ES-I3 (cell line): ENCODE measurements around the gene UGT1A8.
"Not testable (repeated sequence)": the region's sequence is repeated elsewhere in the genome, so short reads cannot be mapped to it uniquely, and the experiment has no call there.

Source experiments
- H3K36me3 ChIP-seq: 2 replicates; pipeline ENCODE4 v1.6.1; 2013; ENCODE audit warnings: mild to moderate bottlenecking, low read length, control low read depth, moderate library complexity; ENCODE audit not compliant: insufficient read depth
- H3K4me1 ChIP-seq: 2 replicates; pipeline ENCODE4 v1.6.1; 2013; ENCODE audit warnings: mild to moderate bottlenecking, control low read depth, low read length; ENCODE audit not compliant: insufficient read depth
- H3K9ac ChIP-seq: 2 replicates; pipeline ENCODE4 v1.6.1; 2013; ENCODE audit warnings: low read depth, mild to moderate bottlenecking, low read length, moderate library complexity
- H3K9me3 ChIP-seq: 2 replicates; pipeline ENCODE4 v1.6.1; 2013; ENCODE audit warnings: mild to moderate bottlenecking, low read length, moderate library complexity; ENCODE audit not compliant: control insufficient read depth, insufficient read depth

The UGT1A8 gene

DNA sequence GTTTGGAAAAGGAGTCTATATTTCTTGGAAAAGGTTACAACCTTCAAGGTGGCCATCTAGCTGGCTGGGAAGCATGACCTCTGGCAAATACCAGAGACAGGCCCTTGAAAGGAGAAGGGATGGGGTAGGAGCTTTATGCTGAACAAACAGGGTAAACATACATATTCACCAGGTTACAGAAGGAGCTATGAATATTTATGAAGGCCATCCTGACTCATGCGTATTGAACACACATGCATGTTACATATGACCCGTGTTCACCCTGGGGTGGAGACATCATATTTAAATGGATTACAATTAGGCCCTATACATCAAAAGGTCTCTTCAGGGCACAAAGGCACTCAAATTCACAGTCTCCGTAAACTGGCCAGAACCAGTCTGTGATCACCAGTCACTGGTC is 38.5 kb downstream of the UGT1A8 start:
- not testable (repeated sequence) for H3K9me3 ChIP-seq, H3K36me3 ChIP-seq, H3K4me1 ChIP-seq, H3K9ac ChIP-seq

DNA sequence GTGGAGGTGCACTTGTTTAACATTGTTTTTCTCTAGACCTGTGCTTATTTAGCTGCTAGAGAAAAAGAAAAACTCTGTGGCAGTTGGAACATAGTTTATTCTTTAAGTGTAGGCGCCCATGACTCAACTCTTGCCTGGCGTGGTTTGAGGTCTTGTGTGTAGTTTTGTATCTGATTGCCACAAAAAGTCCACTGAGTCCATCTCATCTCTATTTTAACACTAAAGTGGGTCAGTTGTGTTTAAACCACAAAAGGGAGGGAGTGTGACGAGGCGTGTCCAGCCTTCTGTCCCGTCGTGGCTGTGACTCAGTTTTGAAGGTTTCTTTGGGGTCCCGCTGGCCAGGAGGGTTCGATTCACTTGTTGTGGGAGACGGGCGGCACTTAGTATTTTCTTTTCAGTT is 39.0 kb downstream of the UGT1A8 start:
- H3K9ac ChIP-seq: no peak overlapping the region
- H3K9me3 ChIP-seq: no peaks in the 10 kb centered on the region
- H3K4me1 ChIP-seq: no peaks in the 10 kb centered on the region
- no peaks in the 10 kb centered on the region for H3K36me3 ChIP-seq

DNA sequence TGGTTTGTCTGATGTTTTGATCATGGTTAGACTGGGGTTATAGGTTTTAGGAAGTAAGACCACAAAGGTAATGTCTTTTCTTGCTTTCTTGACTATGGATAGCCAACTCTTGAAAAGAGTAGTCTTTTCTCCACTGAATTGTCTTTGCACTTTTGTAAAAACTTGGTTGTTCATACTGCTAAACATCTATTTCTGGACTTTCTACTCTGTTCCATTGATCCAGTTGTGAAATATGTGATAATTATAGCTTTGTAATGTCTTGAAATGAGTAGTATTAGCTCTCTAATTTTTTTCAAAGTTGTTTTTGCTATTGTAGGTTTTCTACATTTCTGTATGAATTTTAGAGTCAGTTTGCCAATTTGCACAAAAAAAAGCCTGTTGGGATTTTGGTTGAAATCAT is 41.2 kb downstream of the UGT1A8 start:
- Histone ChIP-seq H3K4me1 (no peaks in the 10 kb centered on the region), H3K9ac (no peak overlapping the region), H3K36me3 (no peaks in the 10 kb centered on the region), H3K9me3 (no peaks in the 10 kb centered on the region)

DNA sequence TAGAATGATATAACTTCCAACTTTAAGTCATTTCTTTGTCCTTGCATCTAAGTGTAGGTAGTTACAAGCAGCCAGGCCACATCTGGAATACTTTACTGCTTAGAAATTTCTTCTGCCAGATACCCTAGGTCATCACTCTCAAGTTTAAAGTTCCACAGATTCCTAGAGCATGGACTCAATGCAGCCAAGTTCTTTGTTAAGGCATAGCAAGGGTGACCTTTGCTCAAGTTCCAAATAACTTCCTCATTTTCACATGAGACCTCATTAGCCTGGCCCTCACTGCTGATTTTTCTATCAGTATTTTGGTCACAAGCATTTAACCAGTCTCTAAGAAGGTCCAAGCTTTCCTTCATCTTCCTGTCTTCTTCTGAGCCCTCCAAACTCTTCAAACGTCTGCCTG is 46.5 kb downstream of the UGT1A8 start:
- Histone ChIP-seq H3K9me3 (no peaks in the 10 kb centered on the region), H3K36me3 (no peaks in the 10 kb centered on the region), H3K4me1 (no peaks in the 10 kb centered on the region), H3K9ac (no peak overlapping the region)

DNA sequence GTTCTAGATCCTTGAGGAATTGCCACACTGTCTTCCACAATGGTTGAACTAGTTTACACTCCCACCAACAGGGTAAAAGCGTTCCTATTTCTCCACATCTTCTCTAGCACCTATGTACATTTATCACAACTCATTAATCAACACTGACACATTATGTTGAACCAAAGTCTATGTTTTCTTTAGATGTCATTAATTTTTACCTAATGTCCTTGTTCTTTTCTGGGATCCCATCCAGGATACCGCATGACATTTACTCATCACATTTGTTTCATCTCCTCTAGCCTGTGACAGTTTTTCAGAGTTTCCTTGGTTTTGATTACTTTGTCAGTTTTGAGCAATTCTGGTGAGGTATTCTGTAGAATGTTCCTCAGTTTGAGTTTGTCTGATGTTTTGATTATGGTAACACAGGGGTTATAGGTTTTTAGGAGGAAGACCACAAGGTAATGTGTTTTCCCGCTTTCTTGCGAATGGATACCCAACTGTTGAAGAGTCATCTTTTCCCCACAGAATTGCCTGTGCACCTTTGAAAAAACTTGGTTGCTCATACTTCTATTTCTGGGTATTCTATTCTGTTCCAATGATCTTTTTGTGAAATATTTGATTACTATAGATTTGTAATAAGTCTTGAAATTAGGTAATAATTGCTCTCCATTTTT is 51.3 kb downstream of the UGT1A8 start:
- Histone ChIP-seq H3K36me3 (no peaks in the 10 kb centered on the region), H3K9ac (no peak overlapping the region), H3K9me3 (no peaks in the 10 kb centered on the region), H3K4me1 (no peaks in the 10 kb centered on the region)

DNA sequence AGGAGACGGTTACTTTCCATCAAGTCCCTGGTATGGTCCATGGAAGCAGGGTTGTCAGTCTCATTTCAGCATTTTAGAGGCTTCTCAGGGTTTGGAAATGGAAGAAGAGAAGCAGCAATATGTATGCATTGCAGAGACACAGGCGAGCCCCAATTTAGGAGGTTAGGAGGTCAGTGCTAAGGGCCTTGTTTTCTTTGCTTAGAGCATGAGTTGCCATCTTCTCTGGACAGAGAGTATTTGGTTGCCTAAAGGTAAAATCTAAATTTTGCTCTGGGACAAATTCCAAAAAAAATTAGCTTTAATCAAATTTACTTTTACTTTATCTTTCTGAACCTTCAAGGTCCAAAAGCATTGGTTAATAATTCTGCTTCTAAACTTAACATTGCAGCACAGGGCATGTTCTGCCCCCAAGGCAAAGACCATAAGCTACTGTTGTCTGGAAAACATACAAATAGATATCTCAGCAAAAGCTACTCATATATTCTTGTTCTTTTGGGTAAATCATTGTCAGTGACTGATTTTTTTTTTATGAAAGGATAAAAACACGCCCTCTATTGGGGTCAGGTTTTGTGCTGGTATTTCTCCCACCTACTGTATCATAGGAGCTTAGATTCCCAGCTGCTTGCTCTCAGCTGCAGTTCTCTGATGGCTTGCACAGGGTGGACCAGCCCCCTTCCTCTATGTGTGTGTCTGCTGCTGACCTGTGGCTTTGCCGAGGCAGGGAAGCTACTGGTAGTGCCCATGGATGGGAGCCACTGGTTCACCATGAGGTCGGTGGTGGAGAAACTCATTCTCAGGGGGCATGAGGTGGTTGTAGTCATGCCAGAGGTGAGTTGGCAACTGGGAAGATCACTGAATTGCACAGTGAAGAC is 54.1 kb downstream of the UGT1A8 start, which contains the start of gene UGT1A9:
Gene UGT1A9 (plus strand): TSS at position 609 of the 872 bp plus-strand sequence. CDS start 37 bp downstream, at position 646.
- H3K9me3 ChIP-seq: no peaks in the 10 kb centered on the region
- H3K4me1 ChIP-seq: no peaks in the 10 kb centered on the region
- H3K9ac ChIP-seq: no peak within 1 kb of the TSS
- no peaks in the 10 kb centered on the region for H3K36me3 ChIP-seq

DNA sequence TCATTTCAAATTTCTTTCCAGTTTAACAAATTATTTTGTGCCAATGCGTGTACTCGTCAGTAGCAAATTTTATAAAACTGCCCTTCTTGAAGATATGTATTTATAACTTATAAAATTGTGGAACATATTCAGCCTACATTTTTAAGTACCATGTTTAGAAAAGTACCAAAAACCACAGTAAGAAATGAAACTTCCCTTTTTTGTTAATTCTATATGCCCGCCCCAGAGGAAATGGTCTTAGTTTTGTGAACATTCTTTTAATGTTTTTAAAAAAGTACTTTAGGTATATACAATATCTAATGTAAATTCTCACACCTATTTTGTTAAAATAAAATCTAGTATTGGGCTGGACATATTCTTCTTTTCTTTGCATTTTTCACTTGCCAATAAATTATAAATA is 55.5 kb downstream of the UGT1A8 start:
- no peak overlapping the region for H3K9ac ChIP-seq
- H3K36me3 ChIP-seq: no peaks in the 10 kb centered on the region
- no peaks in the 10 kb centered on the region for H3K4me1 ChIP-seq
- no peaks in the 10 kb centered on the region for H3K9me3 ChIP-seq

DNA sequence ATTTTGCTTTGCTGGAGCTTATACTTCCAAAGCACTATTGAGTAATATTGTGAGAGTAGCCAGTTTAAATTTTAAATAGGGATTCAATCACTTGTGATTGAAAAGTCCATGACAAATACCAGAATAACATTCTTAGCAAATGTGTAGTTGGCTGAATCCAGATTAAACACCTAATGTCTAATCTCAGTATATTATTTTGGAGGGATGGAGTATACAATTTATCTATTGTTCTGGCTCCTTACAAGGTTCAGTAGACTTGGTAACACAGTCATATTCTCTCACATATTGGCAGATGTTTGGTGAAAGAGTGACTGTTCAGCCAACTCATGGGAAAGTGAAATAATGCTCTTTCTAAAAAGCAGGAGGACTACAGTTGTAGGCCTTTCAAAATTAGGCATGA is 56.5 kb downstream of the UGT1A8 start:
- Histone ChIP-seq H3K4me1 (no peaks in the 10 kb centered on the region), H3K9ac (no peak overlapping the region), H3K9me3 (no peaks in the 10 kb centered on the region), H3K36me3 (no peaks in the 10 kb centered on the region)

DNA sequence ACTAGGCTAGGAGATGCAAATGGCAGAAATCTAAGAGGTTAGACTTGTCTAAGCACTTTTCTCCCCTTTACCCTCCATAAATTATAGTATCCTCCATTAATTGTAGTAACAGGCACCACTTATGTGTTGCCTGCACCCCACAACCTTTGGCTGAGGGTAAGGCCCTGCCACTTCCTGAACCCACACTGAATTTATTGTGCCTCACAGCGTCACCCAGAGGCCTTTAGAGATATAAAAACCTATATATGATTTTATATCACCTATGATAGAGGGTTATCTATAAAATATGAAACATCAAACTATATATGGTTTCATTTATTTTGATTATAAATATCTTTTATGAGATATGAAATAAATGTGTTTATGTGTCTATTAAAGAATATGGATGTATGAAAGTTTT is 56.9 kb downstream of the UGT1A8 start:
- H3K9me3 ChIP-seq: no peaks in the 10 kb centered on the region
- no peak overlapping the region for H3K9ac ChIP-seq
- no peaks in the 10 kb centered on the region for H3K36me3 ChIP-seq
- H3K4me1 ChIP-seq: no peaks in the 10 kb centered on the region

DNA sequence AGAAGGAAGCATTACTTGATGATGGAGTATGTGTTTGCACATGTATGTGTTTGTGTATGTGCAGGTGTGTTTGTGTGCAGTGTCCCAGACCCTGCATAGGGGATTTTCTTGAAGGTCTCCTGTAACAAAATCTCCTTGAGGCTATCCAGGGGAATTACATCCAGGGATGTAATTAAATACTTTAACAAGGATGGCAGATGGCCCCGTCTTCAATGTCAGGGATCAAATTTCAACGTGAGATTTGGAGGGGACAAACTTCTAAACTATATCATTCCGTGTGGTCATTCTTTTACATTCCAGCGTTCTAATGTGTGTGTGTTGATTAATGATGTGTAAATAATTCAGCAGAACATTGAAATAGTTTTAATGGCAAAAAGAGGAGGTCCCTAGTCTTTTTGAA is 57.6 kb downstream of the UGT1A8 start:
- Histone ChIP-seq H3K36me3 (no peaks in the 10 kb centered on the region), H3K9me3 (no peaks in the 10 kb centered on the region), H3K4me1 (no peaks in the 10 kb centered on the region), H3K9ac (no peak overlapping the region)

DNA sequence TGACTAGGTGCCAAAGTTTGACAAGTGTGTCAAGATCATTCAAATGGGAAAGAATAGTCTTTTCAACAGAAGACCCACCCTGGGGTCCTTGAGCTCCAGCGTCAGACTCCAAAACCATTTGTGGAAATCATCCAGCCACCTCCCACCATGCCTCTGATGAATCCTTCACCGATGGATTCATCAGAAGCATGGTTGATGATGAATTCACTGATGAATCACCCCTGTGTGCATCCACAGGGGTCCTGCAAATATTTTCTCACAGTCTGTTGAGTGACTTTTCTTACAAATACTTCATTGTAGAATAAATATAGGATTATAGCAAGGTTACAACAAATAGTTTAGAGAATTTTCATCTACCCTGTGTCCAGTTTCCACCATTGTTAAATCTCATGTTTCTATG is 58.6 kb downstream of the UGT1A8 start:
- no peaks in the 10 kb centered on the region for H3K36me3 ChIP-seq
- no peaks in the 10 kb centered on the region for H3K9me3 ChIP-seq

DNA sequence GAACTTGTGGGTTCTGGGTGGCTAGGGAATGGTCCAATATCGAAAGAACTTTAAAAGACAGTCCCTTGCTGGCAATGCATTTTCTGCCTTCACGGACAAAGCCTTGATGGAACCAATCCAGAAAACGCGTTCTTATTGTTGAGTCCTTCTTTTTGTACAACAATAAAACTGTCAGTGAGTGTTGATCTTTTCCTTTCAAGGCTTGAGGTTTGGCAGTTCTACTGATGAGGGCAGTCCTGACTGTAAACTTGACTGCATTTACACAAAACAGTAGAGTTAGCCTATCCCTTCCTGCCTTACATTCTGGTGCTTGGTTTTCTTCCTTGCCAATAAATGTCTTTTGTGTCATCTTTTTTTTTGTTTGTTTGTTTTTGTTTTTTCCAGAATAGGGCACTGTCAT is 61.8 kb downstream of the UGT1A8 start:
- Histone ChIP-seq H3K4me1 (no peaks in the 10 kb centered on the region; the same call in 1 of the 2 replicates), H3K9ac (no peak overlapping the region), H3K36me3 (no peaks in the 10 kb centered on the region), H3K9me3 (no peaks in the 10 kb centered on the region)

More for the DNA sequence above, 58.6 kb downstream of the UGT1A8 start:
- Histone ChIP-seq H3K4me1 (no peaks in the 10 kb centered on the region; the same call in 1 of the 2 replicates), H3K9ac (no peak overlapping the region)

DNA sequence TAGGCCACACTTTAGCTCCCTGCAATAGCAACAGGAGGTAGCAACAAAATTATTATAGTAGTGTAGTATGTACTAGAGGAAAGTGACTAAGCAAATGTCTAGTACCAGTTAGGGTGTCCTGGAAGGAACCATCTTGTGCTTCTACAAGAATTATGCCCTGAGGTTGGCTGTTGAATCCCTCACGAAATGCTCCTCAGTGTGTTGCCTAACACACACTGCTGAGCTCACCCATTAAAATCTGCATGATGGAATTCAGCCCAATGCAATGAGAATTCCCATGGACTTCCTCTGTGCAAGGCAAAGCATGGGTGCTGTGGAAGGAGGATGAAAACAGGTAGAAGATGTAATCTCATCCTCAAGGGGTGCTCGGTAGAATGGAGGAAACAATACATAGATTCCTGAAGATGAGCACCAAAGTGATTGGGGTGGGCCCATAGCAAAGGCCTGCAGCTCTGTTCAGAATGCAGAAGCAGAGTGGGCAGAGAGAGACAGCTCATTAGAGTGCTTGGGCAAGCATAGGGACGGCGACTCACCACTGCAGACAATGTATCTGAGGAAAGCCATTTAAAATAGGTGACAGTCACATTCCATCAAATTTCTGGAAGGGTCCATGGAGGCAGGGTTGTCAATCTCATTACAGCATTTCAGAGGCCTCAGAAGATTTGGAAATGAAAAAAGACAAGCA is 63.1 kb downstream of the UGT1A8 start:
- no peaks in the 10 kb centered on the region for H3K36me3 ChIP-seq
- H3K9ac ChIP-seq: no peak overlapping the region
- no peaks in the 10 kb centered on the region; the same call in 1 of the 2 replicates for H3K4me1 ChIP-seq
- no peaks in the 10 kb centered on the region for H3K9me3 ChIP-seq

DNA sequence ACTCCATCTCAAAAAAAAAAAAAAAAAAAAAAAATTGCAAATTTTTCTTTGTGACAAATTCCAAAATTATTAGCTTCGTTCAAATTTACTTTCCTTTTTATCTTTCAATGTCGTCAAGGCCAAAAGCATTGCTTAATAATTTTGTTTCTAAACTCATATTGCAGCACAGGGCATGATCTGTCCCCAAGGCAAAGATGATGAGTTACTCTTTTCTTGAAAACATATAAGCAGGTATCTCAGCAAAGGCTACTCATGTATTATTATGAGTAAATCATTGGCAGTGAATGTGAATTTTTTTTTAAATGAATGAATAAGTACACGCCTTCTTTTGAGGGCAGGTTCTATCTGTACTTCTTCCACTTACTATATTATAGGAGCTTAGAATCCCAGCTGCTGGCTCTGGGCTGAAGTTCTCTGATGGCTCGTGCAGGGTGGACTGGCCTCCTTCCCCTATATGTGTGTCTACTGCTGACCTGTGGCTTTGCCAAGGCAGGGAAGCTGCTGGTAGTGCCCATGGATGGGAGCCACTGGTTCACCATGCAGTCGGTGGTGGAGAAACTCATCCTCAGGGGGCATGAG is 64.2 kb downstream of the UGT1A8 start, which contains the start of gene UGT1A7:
Gene UGT1A7 (plus strand): TSS at position 381 of the 579 bp plus-strand sequence. CDS start 37 bp downstream, at position 418.
- Histone ChIP-seq H3K36me3 (no peaks in the 10 kb centered on the region), H3K9me3 (no peaks in the 10 kb centered on the region), H3K4me1 (no peaks in the 10 kb centered on the region; the same call in 1 of the 2 replicates), H3K9ac (no peak within 1 kb of the TSS)
